ENCODE measurements around the gene KIF1A.
"Not testable (repeated sequence)": the region's sequence is repeated elsewhere in the genome, so short reads cannot be mapped to it uniquely, and the experiment has no call there.

KIF1A gene

DNA sequence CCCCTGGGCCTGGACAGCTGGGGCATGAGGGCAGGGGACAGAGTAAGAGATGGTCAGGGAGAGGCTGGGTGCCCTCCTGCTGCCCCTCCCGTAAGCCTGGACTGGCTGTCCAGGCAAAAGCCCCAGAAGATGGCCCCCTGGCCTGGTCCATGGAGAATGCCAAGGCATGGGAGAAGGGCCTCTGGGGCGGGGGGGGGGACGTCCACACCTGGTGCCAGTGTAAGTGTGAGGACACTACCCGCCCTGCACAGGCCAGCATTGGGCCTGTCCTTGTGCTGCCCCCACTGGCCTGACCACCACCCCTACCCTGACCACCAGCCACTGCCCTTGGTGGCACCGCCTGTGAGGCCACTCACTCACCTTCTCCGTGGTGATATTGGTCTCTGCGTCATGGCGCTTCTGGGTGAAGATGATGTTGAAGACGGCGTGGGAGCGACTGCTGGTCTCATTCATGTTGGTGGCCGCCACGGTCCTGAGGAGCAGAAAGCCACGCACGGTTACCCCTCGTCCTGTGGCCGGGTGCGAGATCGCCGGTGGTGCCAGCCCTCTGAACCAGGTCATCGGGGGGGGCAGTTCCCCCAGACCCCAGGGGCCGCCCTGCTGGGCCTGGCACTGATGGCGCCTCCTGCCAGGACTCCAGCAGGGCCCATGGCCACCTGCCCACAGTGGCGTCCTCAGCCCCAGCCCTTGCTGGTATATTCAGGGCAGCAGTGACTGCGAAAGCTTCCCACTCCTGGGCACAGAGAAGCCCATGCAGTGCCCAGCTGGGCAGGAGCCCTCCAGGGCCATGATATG is 35.2 kb downstream of the KIF1A start:
- no peak for DNase-seq

DNA sequence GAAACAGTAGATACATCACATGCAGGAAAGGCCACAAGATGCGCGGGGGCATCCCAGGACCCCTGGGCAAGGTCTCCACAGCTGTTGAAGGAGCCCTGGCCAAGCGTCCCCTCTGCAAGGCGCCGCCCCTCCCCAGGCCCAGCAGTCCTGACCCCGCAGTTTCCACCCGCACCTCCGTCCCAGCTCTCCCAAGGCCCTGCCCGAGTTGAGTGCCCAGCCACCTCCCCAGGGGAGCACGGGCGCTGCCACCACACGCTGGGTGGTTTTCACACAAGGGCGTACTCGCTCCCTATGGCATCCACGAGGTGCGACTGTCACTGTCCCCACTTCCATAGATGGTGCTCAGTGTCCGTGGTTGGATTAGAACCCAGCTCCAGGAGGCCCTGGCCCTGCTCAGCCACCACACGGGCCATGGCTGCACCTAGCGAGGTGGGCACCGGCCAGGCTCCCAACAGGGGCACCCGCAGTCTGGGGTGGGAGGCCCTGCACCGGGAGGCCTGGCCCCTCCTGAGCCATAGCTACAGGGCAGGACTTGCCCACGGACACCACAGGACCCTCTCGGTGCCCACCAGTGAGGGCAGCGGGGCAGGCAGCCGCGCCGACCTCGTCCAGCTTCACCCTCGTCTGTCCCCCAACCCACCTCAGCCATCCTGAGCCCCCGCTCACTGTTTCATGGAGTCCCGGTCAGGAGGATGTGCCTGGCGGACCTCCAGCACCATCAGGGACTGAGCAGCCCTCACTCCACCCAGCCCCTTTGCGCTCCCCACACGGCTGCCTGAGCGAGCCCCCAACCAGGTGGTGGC is 36.0 kb downstream of the KIF1A start:
- DNase-seq, result no peak

DNA sequence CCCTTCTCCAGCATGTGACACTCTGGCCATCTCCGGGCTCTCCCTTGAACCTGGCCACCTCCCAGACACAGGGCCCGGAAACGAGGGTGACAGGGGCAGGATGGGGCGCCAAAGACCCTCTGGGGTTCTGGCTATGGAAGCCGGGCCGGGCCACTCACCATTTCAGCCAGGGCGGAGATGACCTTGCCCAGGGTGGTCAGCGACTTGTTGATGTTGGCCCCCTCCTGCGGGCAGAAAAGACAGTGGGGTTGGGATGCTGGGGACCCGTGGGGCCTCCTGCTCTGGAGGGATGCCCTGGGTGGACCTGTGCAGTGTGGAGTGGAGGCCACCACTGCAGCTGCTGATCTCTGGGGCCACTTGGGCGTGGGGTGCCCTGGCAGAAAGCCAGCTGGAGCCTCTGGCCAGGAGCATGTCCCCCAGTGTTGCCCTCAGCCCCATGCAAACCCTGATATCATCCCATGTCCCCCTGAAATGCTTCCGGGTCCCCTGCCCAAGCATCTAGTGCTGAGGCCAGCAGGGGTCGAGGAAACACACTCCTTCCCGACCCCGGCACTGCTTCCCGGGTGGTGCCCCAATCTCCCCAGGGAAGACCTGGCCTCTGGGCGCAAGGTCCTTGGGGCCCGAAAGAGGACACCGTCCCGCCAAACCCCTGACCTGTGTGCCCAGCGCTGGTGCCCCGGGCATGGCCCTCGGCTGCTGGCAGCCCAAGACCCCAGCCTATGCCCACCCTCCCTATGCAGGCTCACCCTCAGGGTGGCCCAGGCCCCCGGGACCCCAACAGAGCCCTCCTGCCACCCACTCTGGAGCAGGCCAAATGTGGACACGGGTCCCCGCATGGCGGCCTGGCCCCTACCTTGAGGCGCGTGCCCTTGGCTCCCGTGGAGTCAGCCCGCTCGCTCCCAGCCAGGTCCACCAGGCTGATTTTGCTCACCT is 36.9 kb downstream of the KIF1A start:
- no peak for DNase-seq

DNA sequence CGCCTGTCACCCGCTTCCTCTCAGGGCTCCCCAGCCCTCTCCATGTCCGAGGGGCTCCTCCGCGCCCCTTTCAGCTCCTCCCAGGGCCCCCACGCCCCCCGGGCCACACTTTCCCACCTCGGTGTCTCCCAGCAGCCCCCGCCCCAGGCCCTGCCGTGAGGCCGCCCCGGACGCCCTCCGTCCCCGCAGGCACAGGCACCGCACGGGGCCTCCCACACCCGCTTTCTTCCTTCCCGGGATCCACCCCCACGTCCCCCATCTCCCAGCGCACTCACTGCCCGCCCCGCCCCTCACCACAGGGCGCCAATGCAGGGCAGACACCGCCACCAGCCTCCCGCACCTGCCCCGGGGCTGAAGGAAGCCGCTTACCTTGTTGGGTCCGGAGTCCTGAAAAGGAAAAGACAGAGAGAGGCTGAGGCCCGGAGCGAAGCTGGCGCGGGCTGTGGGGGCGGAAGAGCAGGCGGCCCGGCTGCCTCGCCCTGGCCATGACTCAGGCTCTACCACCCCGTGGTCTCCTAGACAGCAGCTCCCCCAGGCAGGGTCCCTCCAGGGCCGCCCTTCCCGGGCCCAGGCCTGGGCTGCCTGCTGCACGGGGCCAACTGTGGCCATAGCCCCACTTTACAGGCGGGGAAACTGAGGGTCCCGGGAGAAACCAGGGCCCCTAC is 37.7 kb downstream of the KIF1A start:
- no peak for DNase-seq

DNA sequence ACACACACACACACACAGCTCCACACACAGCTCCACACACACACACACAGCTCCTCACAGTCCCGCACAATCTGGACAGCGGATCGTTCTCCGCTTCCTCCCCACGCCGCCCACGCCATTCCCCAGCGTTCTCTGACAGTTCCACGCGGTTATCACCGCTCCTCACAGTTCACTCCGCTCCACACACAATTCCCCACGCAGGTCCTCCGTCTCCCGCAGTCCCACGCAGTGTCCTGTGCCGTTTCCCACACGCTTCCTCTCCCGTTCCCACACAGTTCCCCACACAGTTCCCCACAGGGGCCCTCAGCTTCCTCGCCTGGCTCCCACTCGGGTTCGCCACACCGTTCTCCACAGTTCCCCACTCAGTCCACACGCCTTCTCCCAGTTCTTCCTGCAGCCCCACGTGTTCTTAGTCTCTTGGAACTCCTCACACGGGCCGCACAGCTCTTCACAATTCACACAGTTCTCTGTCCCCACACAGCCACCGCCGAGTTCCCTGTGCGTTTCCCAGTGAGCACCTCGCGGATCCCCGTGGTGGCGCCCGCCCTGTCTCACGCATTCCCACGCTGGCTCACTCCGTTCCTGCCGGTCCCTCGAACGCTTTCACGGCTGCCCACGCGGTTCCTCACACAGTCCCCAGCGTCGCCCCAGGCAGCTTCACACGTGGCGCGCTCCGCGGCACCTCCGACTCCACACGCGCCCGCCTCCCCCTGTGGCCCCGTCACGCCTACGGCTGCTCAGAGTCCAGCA is 38.4 kb downstream of the KIF1A start:
- DNase-seq, result no peak

DNA sequence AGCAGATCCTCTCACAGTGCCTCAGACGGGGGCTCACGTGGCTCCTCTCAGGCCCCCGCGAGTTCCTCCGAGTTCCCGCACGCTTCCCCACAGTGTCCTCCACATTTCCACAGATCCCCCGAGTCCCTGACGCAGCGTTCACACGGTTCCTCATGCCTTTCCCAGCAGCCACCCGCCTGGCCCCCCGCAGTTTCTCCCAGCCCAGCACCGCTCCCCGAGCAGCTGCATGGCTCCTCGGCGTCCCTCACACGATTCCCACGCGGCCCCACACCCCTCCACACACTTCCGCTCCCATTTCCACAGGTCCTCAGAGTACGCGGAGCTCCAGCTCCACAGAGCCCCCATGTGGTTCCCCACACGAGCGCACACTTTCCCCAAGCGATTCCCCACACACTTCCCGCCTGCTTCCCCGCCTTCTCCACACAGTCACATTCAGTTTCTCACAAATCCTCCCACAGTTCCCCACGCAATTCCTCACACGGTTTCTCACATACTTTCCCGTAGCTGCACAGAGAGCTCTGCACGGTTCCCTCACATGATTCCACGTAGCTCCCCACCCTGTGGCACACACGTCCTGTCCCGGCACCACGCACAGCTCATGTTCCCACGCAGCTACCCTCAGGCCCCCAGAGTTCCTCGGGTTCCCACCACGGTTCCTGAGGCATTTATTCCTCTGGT is 39.9 kb downstream of the KIF1A start:
- no peak for DNase-seq

DNA sequence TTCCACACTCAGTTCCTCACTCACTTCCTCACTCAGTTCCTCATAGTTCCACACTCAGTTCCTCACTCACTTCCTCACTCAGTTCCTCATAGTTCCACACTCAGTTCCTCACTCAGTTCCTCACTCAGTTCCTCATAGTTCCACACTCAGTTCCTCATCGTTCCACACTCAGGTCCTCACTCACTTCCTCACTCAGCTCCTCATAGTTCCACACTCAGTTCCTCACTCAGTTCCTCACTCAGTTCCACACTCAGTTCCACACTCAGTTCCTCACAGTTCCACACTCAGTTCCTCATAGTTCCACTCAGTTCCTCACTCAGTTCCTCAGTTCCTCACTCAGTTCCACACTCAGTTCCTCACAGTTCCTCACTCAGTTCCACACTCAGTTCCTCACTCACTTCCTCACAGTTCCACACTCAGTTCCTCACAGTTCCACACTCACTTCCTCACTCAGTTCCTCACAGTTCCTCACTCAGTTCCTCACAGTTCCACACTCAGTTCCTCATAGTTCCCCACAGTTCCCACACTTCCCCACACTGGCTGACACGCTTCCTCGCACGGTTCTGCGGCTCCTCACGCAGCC is 40.7 kb downstream of the KIF1A start:
- not testable (repeated sequence) for DNase-seq

DNA sequence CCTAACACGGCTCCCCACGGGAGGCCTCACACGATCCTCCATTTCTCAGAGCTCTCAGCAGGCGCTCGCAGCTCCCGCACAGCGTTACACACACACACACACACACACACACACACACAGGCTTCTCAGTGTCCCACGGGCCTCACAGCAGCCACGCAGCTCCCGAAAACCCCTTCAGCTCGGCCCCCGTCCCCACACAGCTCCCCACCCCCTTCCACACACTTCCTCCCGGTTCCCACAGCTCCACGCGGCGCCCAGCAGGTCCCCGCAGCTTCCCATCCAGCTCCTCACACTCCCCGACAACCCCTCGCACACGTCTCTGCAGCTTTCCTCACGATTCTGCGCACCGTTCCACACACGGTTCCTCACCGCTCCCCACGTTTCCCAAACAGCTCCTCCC is 41.6 kb downstream of the KIF1A start:
- no peak for DNase-seq

DNA sequence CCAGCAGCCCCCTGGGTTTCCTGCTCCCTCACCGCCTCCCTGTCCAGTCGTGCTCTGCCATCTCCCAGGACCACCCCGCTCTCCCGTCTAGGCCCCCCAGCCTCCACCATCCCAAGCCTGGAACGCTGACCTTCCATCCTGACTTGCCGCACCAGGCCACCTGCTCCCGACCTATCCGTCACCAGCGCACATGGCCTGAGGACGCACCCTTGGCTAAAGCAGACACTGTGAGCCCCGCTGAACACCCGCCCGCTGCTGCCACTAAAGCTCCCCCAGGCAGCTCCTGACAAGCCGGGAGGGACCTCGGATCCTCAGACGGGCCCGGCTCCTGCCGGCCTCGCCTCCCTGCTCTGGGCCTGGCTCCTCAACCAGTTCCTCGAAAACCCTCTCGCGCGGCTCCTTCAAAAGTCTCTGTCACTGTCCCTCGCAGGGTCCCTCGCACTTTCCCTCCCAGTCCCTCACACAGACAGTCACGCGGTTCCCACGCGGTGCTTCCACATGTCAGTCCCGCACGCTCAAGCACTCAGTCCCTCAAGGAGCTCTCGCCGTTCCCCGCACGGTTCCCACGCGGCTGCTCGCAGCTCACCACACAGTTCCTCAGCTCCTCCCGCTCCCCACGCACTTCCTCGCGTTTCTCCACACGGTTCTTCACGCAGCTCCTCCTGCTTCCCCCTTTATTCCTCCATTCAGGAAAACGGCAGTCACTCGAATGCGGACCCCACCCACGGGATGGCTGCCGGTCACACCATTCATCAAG is 42.4 kb downstream of the KIF1A start:
- DNase-seq, result no peak

DNA sequence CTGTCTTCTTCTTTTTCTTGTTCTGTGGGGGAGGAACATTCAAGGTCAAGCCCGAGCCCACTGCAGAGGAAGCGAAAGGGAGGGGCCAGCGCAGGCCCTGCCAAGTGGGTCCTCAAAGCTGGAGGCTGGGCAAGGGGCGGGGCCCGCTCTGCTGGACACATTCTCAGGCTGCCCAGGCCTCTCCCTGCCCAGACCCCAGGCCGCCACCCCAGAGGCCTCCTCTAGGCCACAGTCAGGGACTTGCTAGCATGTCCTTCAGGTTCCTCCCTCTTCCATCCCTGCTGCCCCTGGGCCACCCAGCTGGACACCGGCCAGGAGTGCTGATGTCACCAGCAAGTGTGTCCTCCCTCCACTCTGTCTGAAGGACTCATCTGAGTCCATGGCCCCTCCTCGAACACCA is 44.1 kb downstream of the KIF1A start:
- no peak for DNase-seq

DNA sequence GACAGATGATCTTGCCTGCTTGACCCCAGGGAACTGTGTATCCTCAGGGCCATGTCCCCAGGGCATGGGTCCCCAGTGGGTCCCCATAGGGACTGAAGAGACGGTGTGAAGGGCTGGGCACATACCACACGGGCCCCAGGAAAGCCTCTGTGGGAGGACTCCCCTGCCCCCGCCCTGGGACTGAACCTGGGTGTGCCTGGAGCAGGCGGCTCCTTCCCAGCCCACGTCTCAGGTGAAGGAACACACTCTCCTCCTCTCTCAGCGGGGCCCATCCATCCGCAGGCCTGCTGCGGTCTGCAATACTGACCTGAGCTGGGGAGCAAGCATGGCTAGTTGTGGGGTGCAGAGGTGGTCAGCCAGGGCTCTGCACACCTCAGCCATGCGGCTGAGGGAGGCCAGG is 45.2 kb downstream of the KIF1A start:
- no peak for DNase-seq

DNA sequence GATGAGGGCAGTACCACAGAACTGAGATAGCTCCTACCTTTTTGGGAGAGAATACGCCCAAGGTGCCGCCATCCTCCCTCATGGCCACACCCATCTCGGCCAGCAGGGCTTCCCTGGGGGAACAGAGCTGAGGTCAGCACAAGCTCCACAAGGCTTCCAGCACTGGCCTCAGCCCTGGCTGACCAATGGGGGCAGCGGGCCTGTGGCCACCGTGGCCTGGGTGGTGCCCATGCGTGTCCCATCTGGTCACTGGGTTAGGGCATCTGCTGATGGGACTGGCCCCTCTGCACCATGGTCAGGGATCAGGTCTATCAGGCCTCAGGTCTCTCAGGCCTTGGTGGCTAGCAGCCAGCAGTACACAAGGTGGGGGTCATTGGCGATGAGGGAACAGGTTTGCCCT is 50.9 kb downstream of the KIF1A start:
- no peak for DNase-seq

DNA sequence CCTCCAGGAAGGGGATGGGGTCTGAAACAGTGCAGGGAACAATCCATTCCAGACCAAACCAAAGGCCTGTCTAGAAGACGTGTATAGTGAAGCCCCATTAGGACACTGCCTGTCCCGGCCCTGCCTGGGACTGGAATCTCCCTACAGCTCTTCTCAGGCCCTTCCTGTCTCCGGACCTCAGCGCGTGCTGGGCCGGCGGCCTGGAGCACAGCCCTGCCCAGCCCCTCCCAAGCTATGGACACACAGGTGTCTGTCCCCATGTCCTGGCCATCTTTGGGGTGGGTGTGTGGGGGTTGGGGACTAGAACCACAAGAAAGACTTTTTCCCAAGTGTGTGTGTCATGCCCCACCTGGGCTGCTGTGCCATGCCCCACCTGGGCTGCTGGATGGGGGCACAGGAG is 51.8 kb downstream of the KIF1A start:
- no peak for DNase-seq

DNA sequence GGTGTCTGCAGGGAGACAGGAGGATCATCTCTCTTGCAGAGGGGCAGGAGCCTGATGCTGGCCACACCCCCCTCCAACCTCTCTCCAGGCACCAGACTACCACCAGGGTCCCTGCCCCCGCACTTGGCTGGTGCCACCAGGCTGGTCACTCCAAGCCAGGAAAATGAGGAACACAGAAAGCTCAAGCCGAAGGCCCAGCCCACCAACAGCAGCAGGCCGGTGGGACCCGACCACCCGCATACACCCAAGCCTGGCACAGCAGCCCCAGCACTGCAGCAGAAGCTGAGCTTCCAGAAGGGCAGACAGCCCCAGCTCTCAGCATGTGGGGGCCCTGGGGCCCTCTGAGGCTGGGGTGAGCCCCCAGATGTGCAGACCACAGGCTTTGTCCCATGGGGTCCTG is 52.7 kb downstream of the KIF1A start:
- DNase-seq, result no peak

DNA sequence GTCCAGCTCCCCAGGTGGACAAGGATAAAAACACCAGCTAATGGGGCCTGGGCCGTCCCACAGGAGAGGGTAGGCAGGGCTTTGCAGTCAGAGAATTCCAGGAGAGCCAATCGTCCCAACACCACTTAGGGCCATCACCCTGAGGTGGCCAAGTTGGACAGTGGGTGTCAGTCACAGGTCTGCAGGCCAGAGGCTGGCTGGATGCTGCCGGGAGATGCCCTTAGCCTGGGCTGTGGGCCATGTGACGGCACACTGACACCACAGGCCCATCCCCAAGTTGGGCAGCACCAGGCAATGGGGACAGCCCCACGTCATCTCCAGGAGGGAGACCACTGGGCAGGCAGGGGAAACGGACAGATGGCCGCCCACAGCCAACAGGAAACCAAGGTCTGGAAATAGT is 53.9 kb downstream of the KIF1A start:
- no peak for DNase-seq

DNA sequence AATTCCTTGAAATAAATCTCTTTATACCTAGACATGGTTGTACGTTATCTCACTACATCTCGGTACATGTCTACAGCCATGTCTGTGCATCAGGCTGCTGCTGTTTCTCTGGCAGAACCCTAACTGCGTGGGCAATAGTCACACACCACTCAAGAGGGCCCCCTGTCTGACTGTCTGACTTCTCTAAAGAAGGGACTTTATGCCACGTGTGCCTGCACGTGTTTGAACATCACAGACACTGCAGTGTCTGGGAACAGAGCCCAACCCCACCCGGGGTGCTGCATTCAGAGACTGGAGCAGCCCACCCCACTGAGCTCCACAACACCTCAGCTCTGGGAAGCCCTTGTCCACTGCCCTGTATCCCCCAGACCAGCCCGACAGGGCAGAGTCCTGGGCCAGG is 55.0 kb downstream of the KIF1A start:
- DNase-seq, result no peak

DNA sequence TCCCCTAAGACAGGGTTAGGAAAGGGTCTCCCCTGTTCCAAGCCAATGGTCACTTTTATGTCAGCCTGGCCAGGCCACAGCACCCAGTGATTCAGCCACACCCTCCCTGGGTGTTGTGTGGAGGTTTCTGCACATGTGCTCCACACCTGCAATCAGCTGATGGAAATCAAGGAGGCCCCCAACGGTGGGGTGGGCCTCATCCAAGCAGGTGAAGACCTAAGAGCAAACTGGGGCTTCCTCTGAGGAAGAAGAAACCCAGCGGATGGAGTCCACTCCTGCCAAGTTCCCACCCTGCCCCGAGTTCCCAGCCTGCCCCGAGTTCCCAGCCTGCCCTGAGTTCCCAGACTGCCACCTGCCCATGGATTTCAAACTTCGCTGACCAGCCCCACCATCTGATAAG is 55.4 kb downstream of the KIF1A start:
- DNase-seq, result no peak

DNA sequence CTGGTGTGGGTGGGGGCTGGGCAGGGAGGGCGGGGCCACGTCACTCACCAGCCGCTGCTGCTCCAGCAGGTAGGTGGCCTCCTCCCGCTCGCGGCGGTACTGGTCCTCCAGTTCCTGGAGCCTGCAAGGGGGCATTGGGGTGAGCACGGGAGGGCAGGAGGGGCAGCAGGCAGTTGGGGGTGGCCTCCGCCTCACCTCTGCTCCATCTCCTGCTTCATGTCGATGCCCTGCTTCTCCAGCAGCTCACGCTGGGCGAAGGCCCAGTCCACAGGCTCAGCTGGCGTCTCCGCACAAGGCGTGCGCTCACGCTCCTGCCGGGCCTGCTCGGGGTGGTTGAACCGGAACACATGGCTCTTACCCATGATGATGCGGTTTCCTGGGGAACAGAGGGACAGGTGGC is 57.0 kb downstream of the KIF1A start:
- DNase-seq, result no peak

DNA sequence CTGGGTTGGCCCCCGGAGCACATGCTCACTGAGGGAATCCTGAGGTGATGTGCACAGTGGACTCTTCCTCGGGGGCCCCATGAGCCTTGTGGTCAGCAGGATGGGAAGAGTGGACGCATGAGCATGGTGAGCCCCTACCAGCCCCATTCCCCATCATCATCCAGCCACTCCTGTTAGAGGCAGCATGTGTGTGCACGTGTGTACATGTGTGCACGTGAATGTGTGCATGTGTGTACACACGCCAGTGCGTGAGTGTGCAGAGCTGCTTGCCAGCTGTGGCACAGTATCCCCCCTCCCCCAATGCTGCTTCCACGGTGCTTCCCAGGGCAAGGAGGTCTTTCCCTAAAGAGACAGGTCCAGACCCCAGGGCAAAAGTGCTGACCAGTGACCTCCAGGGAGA is 57.8 kb downstream of the KIF1A start:
- DNase-seq, result no peak

DNA sequence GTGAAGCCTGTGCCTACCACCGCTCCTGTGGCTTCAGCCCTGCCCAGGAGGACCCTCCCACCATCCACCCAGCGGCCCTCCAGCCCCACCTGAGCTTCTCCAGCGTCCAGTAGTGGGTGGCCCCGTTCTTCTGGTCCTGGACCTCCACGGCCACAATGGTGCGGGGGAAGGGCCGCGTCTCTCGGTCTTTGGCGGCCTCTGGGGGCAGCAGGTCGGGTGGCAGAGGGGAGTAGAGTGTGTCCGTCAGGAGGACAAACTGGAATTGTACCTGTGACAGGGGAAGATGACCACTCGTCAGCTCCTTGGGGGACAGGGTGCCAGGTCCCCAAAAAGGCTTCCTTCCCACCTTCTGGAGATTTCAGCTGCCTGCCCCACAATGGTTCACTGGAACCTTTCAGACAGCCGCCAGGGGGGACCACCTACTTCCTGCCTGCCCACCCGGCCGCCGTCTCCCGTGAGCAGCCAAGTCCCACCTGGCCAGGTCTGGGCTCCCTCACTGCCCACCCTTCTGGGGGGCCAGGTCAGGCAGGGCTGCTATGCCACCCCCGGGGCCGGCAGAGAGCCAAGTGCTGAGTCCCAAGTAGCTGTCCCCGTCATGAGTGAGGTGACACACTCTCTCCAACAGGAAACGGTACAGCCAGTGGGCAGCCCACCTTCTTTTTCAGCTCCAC is 59.3 kb downstream of the KIF1A start:
- no peak for DNase-seq
